Tongue (tissue), 2 donors: ENCODE measurements around the gene SH3RF3. TPM values are rescaled to one million over a fixed set of nuclear protein-coding genes. Genes with fewer than 3 reads are reported as not detected.

Experiments
- DNase-seq: peaks from one replicate; pipeline ENCODE4 v3.0.0-alpha.2; 2015
- total RNA-seq: library from RNA; depleted of rRNA; stranded (reverse); fragments of >200 nt; gene quantifications from one replicate; pipeline ENCODE4 v1.2.3, GENCODE V29; 2014

The SH3RF3 gene
- total RNA-seq, 1 donor from 2014 or later: 10.1 TPM

DNA sequence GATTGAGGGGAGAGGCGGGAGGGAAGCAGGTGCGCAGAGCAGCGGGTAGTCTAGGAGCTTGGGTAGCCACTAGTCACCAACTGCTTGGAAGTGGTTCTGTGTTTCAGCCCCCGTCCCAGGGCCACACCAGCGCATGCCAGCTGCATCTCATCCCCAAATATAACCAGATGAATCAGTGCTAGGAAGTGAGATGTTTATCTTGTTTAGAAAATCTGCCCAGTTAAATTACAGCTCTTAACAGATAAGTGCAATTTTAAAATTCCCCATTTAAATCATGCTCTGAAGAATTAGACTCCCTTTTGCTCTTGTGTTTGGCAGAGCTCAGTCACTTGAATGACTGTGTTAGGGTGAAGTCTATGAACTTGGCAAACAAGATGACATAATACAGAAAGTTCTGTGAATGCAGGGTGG is 291.0 kb downstream of the SH3RF3 start:
- peak; percentile 34 for DNase-seq

DNA sequence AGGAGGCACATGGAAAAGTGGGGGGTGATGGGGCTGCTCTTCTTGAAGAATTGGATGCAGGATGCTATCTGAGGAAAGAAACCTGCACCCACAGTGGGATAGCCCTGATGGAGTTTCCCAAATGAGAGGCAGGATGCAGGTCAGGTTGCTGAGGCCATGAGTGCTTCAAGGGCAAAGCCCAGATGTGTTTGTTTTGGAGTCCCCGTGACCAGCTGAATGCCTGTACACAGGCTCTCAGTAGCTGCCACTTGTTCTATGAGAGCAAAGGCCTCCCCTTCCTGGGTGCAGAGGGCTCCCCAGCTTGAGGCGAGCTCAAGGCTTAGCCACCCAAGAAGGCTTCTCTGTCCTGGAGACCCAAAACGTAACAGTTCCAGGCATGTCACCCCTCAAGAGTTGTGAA is 292.1 kb downstream of the SH3RF3 start:
- no peak for DNase-seq

DNA sequence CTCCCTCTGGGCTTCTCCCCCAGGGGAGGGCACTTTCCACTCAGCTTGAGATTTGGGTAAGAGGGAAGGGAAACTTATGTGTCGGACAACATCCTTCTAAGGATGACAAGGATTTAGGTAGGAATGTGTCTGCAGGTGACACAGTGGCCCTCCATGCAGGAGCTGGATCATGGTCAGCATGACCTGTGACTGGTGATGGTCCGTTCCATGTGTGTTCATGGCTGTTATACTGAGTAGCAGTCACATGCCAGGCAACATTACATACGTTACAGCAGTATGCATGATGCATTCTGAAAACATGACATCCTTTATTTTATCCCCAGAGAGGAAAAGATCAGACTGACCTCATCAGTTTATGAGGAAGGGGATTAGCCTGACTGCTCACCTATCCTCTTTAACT is 292.6 kb downstream of the SH3RF3 start:
- no peak for DNase-seq

DNA sequence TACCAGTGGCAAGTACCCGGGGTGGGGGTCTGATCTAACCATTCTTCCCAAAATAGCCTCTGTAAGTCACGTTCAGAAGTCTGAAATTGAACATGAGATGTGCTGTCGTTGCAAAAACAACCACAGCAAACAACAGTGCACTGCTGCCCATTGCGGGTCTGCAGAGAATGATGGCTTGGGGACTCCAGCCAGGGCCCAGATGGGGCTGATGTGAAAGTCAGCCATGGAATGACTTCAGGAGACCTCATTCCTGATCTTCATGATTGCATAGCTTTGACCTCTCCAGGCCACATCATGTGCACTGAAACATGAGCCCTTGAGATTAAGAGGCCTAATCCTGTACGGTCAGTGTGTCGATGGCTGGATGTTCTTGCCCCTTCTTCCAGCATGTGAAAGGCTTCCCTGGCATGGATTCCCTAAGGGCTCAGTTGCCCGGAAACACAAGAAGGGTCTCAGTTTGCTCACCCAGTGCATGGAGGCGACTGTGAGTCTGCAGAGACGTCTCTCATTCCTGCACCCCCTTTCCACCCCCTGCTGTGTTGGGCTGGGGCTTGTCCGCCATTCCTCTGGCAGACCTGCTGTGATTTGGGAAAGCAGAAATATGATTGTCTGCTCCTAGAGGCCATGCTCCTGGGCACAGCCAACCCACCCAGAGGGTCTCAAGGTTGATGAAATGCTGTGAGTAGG is 293.2 kb downstream of the SH3RF3 start:
- DNase-seq: peak; percentile 28

DNA sequence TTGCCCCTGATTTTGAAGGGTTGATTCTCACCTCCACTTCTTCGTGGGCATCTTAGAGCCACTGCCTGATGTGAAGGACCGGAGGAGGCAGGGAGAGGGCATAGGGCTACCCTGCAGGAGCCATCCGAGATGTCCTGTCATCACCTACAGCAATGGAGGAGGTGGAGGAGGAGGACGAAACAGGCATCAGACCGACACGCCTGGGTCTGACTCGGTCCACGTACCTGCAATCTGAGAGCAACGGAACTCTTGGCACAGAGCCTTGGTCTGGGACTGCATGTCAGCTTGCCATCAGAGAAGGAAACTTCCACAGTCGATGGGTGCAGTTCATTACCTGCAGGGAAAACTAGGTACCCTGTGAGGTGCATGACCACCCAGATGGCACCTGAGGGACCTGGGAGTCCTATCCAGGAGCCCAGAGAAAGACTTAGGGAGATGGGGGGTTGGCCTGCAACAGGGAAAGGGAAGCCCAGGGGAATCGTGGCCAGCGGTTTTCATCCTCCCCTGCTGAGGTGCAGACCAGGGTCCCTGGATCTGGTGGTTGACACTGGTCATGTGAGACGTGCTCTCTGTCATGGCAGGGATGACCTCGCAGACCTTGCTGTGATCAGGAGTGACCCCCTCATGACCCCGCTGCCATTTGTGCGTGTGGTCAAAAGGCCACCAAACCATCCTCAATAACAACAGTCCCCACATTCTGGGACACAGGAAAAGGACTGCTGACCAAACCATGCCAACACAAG is 293.9 kb downstream of the SH3RF3 start:
- DNase-seq: no peak

DNA sequence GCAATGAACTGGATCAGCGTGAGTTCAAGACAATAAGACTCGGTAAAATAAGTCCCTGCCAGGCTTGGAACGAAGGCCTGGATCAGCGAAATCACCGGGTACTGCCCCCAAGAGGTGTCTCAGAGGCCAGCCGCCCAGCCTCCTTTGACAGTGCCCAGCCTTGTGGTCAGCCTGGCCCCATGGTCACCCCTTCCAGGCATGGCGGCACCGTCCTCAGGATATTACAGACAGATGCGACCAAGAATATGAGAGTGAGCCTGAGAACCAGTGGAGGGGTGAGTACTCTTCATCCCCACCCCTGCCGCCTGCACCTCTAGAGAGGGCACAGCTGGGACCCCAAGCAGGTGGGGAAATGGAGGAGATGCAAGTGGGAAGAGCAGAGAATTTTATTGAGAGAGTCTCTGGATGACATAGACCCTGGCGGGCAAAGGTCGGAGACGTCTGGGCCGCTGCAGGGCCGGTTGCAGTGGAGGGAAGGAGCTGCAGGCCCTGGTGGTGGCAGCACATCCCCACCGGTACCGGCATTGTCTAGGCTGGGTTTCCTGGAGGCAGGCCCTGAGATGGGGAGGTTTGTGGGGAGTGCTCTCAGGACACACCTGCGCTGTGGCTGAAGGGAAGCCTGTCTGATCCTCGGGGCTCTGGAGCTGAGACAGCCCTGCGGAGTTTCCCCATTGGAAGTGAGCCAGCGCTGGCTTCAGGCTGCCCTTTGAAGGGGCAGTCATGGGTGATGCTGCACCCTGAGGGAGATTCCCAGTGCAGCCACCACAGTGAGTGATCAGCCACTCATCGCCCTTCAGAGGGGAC is 294.8 kb downstream of the SH3RF3 start:
- no peak for DNase-seq

DNA sequence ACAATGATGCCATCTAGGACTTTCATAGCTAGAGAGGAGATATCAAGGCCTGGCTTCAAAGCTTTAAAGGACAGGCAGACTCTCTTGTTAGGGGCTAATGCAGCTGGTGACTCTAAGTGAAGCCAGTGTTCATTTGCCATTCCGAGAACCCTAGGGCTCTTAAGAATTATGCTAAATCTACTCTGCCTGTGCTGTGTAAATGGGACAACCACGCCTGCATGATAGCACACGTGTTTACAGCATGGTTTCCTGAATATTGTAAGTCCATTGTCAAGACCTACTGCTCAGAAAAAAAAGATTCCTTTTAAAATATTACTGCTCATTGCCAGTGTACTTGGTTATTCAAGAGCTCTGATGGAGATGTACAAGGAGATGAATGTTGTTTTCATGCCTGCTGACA is 296.4 kb downstream of the SH3RF3 start:
- no peak for DNase-seq

DNA sequence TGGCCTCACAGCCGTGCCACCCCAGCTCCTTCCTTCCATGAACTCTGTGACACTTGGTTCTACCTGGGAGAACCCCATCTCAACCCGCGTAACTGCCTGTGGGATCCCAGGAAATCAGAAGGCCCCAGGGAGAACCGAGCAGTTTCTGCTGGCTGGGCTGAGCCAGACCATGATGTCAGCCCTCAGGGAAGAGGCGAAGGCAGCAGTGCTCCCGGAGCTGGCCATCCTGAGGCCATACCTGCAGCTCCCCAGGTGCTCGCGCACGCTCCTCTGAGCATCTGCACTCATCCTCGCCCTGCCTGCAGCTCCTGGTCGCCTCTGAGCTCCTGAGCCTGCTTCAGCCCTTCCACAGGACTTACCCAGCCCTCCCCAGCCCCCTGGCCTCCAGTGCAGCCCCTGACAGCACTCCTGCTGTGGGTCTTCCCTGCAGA is 298.7 kb downstream of the SH3RF3 start:
- no peak for DNase-seq

DNA sequence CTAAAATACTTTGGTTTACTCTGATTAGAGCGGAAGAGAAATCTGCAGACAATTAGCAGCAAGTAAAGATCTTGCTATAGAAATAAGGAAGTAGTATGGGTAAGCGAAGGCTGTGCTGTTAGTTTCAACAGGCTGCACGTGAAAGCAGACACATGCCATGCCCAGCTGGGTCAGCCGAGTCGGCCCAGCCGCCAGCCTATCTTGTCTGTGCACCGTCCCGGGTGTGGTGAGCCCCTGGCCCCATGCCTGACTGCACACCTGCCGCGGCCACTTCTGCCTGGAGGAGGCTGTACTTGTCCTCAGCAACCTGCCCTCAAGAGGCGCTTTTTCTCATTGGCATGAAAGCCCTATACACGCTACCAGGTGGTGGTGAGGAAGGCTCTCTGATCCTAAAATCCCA is 299.3 kb downstream of the SH3RF3 start:
- DNase-seq: no peak

DNA sequence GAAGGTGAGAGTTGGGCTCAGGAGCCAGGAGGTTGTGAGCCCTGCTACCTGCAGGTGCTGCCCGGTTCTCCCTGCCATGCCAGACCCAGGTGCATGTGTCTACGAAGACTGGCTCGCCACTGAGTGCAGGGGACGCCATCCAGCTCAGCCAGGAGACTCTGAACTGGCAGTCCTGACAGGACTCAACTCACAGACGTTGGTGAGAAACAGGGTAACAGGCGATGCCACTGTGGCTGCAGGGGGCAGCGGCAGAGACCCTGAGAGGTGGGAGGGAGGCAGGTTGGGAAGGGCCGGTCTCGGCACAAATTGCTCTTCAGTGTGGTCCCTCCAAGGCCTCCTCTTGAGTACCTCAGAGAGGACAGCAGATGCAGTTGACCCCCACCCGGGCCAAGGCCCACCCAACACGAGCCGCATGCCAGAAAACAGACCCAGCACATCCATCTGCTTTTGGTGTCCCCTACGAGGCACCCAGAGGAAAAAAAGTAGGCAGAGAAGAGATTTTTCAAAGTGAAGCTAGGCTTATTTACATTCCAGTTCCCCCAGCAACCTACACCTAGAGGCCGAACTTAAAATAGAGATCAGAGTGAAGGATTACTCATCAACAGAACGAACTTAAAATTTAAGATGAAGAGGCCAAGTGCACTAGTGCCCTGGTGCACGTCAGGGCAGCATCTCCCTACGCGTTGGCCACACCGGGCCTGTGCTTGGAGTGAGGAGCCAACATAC is 300.0 kb downstream of the SH3RF3 start:
- DNase-seq: no peak

DNA sequence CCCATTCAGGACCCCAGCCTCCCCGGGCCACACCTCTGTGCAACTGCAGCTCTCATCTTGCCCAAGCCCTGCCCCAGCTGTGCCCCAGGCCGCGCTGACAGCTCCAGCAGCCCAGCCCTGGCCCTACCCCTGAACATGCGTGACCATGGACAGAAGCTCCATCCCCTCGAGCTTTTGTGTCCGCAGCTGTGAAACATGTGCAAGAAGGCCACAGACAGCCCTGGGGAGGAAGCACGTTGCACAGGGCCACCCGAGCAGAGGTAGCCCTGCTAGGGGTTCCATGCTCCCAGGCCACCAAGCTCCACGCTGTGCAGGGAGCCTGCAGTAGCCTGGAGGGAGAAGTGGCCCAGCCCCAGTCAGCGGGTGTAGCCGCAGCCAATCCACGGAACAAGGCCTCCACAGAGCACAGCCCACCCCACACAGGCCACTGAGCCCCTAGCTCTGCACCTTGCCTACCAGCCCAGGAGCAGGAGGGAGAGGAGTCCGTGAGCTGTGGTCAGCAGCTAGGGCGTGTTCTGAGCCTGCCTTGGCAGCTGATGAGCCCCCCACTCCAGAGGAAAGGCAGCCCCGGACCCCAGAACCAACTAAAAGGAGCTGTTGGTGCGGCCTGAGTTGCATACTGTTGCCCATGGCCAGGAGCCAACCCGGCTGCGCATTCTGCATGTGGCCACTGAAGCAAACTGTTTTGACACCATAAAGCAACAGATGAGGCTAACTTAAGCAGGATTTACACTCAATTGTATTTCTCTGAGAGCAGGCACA is 300.7 kb downstream of the SH3RF3 start:
- no peak for DNase-seq

DNA sequence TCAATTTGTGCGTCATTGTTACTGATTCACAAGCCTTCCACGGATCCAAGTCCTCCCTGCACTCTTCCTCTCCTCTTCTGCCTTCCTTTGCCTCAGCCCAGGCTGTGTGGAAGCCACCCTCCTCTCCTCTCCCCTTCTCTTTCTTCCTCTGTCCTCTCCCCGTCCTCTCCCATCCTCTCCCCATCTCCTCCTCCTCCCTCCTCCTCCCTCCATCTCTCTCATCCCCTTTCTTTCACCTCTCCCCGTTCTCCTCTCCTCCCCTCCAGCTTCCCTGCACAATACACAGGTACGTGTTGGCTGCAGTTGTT is 301.3 kb downstream of the SH3RF3 start:
- DNase-seq: no peak

DNA sequence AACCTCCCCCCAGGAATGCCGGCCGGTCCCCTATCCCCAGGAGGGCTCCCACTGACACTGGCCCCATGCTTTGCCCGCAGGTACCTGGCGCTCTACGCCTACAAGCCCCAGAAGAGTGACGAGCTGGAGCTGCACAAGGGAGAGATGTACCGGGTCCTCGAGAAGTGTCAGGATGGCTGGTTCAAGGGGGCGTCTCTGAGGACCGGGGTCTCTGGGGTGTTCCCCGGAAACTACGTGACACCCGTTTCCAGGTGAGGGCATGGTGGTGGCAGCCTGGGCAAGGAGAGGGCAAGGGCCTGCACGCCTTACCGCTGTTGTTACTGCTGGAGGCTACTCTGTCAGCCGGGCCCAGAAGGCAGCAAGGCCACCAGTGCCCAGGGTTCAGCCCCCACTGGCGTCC is 303.4 kb downstream of the SH3RF3 start:
- no peak for DNase-seq

DNA sequence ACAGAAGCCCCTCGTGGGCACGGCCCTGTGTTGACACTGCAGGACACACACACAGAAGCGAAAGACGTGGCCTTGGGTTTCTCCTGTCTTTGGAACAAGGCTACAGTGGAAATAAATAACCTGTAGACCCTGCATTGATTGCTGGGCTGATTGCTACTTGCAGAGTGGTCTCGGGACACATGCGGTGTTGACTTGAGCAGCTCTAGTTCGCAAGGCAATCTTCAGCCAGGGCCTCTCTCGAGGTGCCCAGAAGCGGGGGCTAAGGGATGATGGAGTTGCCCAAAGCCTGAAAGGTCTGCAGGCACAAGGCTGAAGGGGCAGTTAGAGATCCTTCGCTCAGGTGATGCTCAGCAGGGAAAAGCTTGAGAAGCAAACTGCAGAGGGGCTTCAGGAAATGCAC is 304.5 kb downstream of the SH3RF3 start:
- no peak for DNase-seq

DNA sequence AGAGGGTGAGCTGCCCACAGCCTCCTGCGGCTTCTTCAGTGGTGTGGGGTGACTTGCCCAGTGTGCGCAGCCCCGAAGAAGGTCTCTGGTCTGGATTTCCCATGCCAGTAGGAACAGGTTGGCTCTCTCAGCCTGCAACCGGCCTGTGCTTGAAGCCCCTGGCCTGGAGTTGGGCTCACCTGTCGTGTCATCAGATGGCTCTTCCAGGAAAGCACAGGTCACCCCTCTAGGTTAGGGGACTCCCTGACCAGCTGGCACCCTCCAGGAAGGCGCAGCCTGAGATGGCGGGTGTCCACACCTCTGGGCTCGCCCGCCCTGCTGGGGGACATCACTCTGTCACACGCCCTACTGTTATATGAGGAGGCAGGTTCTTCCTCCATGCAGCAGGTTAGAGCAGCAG is 304.9 kb downstream of the SH3RF3 start:
- DNase-seq: no peak

DNA sequence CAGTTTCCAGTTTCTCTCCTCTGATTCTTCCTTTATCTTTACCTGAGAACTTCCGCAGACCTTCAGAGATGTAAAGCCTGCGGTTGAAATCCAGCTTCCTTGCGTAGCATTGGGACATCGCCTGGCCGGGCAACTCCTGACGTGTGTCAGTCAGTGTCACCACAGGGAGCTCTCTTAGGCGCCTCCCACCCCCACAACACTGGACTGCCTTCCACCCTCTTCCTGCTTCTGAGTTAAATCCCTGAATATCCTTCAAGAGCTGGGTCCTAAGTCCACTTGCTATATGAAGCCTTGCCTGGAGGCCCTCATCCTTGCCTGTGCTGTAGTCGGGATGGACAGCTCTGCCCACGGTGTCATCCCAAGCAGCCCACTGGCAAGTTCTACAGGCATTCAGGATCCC is 305.3 kb downstream of the SH3RF3 start:
- no peak for DNase-seq

DNA sequence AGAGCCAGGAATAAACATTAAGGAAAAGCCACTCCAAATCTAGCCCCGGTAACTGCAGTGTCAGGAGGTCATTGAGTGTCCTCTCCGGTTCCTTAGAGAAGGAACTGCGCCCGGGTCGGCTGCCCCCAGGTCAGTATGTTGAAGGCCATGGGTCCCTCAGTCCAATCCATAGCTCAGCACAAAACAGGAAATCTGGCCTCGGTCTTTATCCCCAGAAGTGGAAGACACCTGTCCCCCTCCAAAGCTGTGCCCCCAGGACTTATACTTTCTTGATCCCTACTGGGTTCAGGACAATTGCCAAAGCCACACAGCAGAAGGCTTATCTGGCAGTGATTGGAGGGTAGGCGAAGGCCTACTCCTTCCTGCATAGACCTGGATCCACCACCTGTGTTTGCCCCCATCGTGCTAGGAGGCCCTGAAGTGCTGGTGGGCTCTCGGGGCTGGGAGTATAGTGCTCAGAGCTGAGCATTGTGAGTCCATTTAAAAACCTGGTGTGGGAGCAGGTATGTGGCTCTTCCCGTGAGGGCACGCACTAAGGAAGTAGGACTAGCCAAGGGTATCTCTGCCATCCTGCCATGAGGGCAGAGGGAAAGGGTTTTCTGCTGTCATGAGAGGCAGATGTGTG is 306.2 kb downstream of the SH3RF3 start:
- no peak for DNase-seq

DNA sequence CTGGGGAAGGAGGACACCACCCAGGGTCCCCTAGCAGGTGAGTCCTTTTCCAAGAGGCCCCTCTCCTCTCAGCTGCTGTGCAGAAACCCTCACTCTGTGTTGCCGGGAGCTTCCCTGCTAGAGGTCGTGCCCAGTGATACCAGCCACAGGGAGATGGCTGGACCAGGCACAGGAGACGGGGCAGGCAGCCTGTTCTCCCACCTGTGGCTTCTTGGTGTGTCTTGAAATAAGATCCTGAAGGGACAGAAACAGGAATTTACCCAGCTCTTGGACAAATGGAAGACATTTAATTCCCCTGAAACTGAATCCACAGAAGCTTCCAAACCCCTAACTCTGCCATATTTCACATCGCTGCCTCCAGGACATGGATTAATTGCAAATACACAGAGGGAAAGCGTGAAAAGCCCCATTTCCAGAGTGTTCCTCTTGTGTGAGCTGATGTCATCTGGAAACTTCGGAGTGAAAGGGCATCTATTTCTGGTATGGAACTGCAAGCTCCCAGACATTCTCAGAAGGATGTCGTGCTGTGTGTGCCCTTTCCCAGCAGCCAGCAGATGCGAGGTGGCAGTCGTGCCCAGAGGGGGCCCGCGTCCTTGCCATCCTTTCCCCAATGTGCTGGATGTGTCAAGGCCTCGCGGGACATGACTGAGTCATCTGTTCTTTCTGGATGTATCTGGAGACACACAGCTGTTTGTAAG is 307.0 kb downstream of the SH3RF3 start:
- peak; percentile 90 for DNase-seq

DNA sequence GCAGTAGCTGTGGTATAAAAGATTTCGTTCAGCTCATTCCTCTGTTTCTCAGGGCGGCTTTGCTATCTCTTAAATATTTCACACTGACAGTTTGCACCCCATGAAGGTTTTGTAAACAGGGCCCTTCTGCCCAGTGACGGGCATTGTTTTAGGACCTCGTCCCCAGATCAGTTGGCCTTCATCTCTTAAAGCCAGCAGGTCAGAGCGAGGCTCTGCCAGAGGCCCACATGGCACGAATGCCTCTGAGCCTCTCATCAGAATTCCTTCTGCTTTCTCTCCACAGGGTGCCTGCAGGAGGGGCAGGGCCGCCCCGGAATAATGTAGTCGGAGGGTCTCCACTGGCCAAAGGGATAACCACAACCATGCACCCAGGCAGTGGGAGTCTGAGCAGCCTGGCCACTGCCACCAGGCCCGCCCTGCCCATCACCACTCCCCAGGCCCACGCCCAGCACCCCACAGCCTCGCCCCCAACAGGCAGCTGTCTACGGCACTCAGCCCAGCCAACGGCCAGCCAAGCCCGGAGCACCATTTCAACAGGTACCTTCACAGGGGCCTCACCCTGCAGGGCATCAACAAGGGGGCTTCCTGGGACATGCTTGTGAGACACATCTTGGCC is 307.7 kb downstream of the SH3RF3 start:
- DNase-seq: no peak
